Esophagus muscularis mucosa (tissue), 4 donors: ENCODE measurements around the gene SYMPK.

Source experiments
- CTCF ChIP-seq, 3 experiments: fragments of 200-600 bp in 2 of 3; fragments of 450-650 bp in 1 of 3; sonication (generic) in 2 of 3; IDR thresholded peaks; one replicate each; pipeline ENCODE4 v1.5.1; 2017 to 2019; ENCODE audit warnings: antibody characterized with exemption in 3 of 3, mild to moderate bottlenecking in 2 of 3, moderate library complexity in 1 of 3
- EP300 ChIP-seq: sonication (generic); formaldehyde crosslinking; IDR thresholded peaks from one replicate; pipeline ENCODE4 v1.6.1; 2017; ENCODE audit warnings: antibody characterized with exemption
- POLR2A ChIP-seq: fragments of 450-650 bp; IDR thresholded peaks from one replicate; pipeline ENCODE4 v1.6.1; 2017; ENCODE audit warnings: antibody characterized with exemption, moderate library complexity, mild to moderate bottlenecking, low read depth
- POLR2AphosphoS5 ChIP-seq, 2 donors: sonication (generic); formaldehyde crosslinking; IDR thresholded peaks; one replicate each; pipeline ENCODE4 v1.6.1; 2017; ENCODE audit warnings: antibody characterized with exemption in 2 of 2

GRCh38 chr19:45883586-45883880, 20.6 kb upstream of the SYMPK start:
- no peak for TF ChIP-seq POLR2A
- no peak for TF ChIP-seq POLR2AphosphoS5 (IDR thresholded peaks at IDR 0.05)
- TF ChIP-seq EP300 = no peak
- TF ChIP-seq CTCF (IDR thresholded peaks at IDR 0.05) = peak in 1 of 3 experiments; percentile 26
